Heart right ventricle (tissue), 16 donors: Measurements from ENCODE around the gene CASTOR2. TPM values are rescaled to one million over a fixed set of nuclear protein-coding genes. Genes with fewer than 3 reads are reported as not detected.

Source experiments
- ATAC-seq, 8 donors: fragments of 200-7000 bp; cut with Tn5 transposase; one replicate each; pipeline ENCODE4 v1.9.1; 2020; ENCODE audit warnings: mild to moderate bottlenecking in 8 of 8, moderate library complexity in 8 of 8, moderate number of reproducible peaks in 1 of 8
- DNase-seq, 2 donors: peaks; one replicate each; pipeline ENCODE4 v3.0.0-alpha.2; 2020
- H3K27ac ChIP-seq, 10 donors: fragments of 200-600 bp; sonication (generic) in 2 of 10; one replicate each; pipeline versions ENCODE4 v1.5.0 to v1.8.0; 2020 to 2022; ENCODE audit warnings: mild to moderate bottlenecking in 3 of 10
- H3K27me3 ChIP-seq, 7 donors: fragments of 200-600 bp; one replicate each; pipeline ENCODE4 v1.8.0; 2021 to 2022; ENCODE audit warnings: mild to moderate bottlenecking in 2 of 7
- H3K36me3 ChIP-seq, 9 donors: fragments of 200-600 bp; sonication (generic) in 1 of 9; one replicate each; pipeline versions ENCODE4 v1.5.0 to v1.8.0; 2020 to 2022; ENCODE audit warnings: mild to moderate bottlenecking in 2 of 9
- H3K4me1 ChIP-seq, 9 donors: fragments of 200-600 bp; sonication (generic) in 1 of 9; one replicate each; pipeline versions ENCODE4 v1.5.0 to v1.8.0; 2020 to 2022; ENCODE audit warnings: mild to moderate bottlenecking in 4 of 9
- H3K4me3 ChIP-seq, 10 donors: fragments of 200-600 bp; sonication (generic) in 2 of 10; one replicate each; pipeline versions ENCODE4 v1.5.0 to v1.8.0; 2020 to 2022; ENCODE audit warnings: mild to moderate bottlenecking in 7 of 10, moderate library complexity in 2 of 10
- H3K9me3 ChIP-seq, 11 donors: fragments of 200-600 bp in 10 of 11; sonication (generic) in 2 of 11; one replicate each; pipeline versions ENCODE4 v1.5.0 to v1.8.0; 2013 to 2022; ENCODE audit warnings: mild to moderate bottlenecking in 2 of 11, control low read depth in 1 of 11, moderate library complexity in 1 of 11
- WGBS, 2 donors: extraction: QIAGEN DNeasy Blood & Tissue Kit; methylation state at CpG; one replicate each; pipeline ENCODE4 v1.1.7; 2013; ENCODE audit warnings: inconsistent platforms in 1 of 2; 5-methylcytosine and 5-hydroxymethylcytosine counted together
- intact Hi-C, 10 donors: fragments of 100-400 bp; cut with DNase I; formaldehyde crosslinking; loops; one replicate each; pipeline versions ENCODE4 v1.11.1 to v1.14.2; 2022
- polyA plus RNA-seq, 2 donors: library from polyadenylated mRNA; stranded (reverse); fragments of 200-250 nt; gene quantifications; one replicate each; pipeline ENCODE4 v1.2.3, GENCODE V29; 2013
- total RNA-seq, 10 donors: library from RNA; stranded (reverse); fragmentation: NEBNext Ultra II Directional in 3 of 10; extraction: Animal tissue kit (Norgen Biotek cat#: 25700) in 3 of 10; gene quantifications; one replicate each; pipeline versions ENCODE4 v1.2.1 to v1.2.4, GENCODE V29; 2021 to 2023
- TF ChIP-seq, protein P1 (sequence below), 9 donors: fragments of 200-600 bp; sonication (generic) in 2 of 9; IDR thresholded peaks; one replicate each; pipeline versions ENCODE4 v1.5.0 to v1.8.0; 2021 to 2022; ENCODE audit warnings: antibody characterized with exemption in 9 of 9, mild to moderate bottlenecking in 5 of 9, moderate library complexity in 1 of 9
- donor health status: Arrhythmogenic right ventricular cardiomyopathy.
- donor health status: ischemic (EF 13 %, LVEDD 7.1; RV severe dilation, severe dysfunction).
- donor health status: healthy with polysubstance abuse.
- donor health status: DM: no; HTN: yes; CAD: no.
- donor health status: DM: no; HTN: no; CAD: no.
- donor health status: ischemic (EF 25% LVEDD 6.9; RV normal size, moderate dysfunction).
- donor health status: ischemic (EF 25% LVEDD 5.7; RV mildly dilated, moderate dysfunction).
- donor health status: healthy.
- donor health status: DM: yes; HTN: yes; CAD: no.
- donor health status: Ischemic cardiomyopathy.
- donor health status: ischemic (EF 35%, LVEDD 5.7; RV mildly dilated, moderate dysfunction).
- donor health status: nonischemic (EF 11% LVEDD 7.7; RV severe dilation, severe dysfunction).
- donor health status: DM: yes; HTN: yes; CAD: no.
- donor health status: PGD.
- donor health status: ischemic (EF 29% LVEDD 5.4; RV normal size, mild dysfunction).
- donor health status: nonischemic (EF 23%, LVEDD 6.1; RV moderate dilation, normal function).

CASTOR2 gene
- total and polyA plus RNA-seq, 12 donors, result 1.1 to 51.1 (median 22.9) TPM

GRCh38 chr7:75017832-75018231 lies 53.3 kb downstream of the CASTOR2 start:
- WGBS, 2 donors, result 92 to 96% methylated on average over 18 of the region's 18 CpGs
- ATAC-seq (no peak), DNase-seq (no peak)
- TF ChIP-seq, protein P1, sequence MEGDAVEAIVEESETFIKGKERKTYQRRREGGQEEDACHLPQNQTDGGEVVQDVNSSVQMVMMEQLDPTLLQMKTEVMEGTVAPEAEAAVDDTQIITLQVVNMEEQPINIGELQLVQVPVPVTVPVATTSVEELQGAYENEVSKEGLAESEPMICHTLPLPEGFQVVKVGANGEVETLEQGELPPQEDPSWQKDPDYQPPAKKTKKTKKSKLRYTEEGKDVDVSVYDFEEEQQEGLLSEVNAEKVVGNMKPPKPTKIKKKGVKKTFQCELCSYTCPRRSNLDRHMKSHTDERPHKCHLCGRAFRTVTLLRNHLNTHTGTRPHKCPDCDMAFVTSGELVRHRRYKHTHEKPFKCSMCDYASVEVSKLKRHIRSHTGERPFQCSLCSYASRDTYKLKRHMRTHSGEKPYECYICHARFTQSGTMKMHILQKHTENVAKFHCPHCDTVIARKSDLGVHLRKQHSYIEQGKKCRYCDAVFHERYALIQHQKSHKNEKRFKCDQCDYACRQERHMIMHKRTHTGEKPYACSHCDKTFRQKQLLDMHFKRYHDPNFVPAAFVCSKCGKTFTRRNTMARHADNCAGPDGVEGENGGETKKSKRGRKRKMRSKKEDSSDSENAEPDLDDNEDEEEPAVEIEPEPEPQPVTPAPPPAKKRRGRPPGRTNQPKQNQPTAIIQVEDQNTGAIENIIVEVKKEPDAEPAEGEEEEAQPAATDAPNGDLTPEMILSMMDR (IDR thresholded peaks at IDR 0.05), result no peak
- H3K27me3 ChIP-seq, result no peaks in the 10 kb centered on the region
- peaks cover 0 to 9% (median 0%) of the 10 kb centered on the region in 9 donors for H3K4me1 ChIP-seq
- H3K36me3 ChIP-seq, result peaks cover 0 to 55% (median 5%) of the 10 kb centered on the region in 9 donors
- H3K27ac ChIP-seq, result no peak overlapping the region
- no peak overlapping the region for H3K4me3 ChIP-seq
- no peaks in the 10 kb centered on the region for H3K9me3 ChIP-seq
- intact Hi-C loops, result no loop called here

DNA sequence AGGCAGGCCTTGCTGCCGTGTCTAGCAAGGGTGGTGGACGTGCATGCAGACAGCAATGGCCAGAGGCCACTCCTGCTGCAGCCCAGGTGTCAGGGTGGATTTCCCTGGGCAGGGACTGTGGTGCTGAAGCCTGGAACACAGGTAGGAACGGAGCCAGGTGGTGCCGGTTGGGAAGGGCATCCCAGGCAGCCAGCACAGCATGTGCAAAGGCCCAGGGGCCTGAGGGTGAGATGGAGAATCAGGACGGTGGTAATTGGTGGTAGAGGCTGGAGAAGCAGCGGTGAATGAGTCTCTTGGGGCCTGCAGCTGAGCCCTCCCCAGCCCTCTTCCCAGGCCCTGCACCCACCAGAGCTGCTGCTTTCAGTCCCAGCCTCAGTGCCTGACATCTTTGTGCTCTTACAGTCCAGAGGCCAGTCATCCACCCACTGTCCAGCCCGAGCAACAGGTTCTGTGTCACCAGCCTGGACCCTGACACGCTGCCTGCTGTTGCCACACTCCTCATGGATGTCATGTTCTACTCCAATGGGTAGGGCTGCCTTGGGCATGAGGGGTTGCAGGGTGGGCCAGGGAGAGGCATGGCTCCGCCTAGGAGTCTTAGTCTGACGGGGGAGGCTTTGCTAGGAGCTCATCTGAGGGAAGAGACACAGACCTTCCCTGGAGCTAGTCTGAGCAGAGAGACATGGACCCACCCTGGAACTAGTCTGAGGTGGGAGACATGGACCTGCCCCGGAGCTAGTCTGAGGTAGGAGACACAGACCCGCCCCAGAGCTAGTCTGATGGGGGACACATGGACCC lies 54.3 kb downstream of the CASTOR2 start:
- peaks cover 0 to 9% (median 0%) of the 10 kb centered on the region in 9 donors for H3K4me1 ChIP-seq
- H3K4me3 ChIP-seq, result no peak overlapping the region
- no peak for ATAC-seq
- H3K36me3 ChIP-seq, result peaks cover 0 to 61% (median 5%) of the 10 kb centered on the region in 9 donors
- H3K9me3 ChIP-seq, result no peaks in the 10 kb centered on the region
- TF ChIP-seq, protein P1 (IDR thresholded peaks at IDR 0.05), result no peak
- WGBS, 2 donors, result 94 to 97% methylated on average over 12 of the region's 12 CpGs
- no peaks in the 10 kb centered on the region for H3K27me3 ChIP-seq
- no peak for DNase-seq
- no peak overlapping the region for H3K27ac ChIP-seq
- intact Hi-C loops, result no loop called here

DNA sequence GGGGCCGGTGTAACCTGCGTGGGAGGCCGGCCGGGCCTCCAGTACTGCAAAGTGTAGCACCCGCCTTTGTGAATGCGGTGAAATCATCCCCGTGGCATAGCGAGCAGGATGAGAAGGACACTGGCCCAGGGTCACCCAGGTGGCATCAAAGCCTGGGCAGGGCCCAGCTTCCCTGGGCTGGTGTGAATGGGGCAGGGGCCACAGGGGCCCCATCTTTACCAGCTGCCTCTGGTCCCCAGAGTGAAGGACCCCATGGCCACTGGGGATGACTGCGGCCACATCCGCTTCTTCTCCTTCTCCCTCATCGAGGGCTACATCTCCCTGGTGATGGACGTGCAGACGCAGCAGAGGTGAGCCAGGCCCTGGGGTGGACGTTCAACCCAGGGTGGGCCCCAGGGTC lies 55.3 kb downstream of the CASTOR2 start:
- 98 to 100% methylated on average over 14 of the region's 14 CpGs for WGBS, 2 donors
- Histone ChIP-seq H3K27ac (no peak overlapping the region), H3K27me3 (no peaks in the 10 kb centered on the region), H3K4me1 (peaks cover 0 to 1% (median 0%) of the 10 kb centered on the region in 9 donors), H3K36me3 (peaks cover 0 to 72% (median 5%) of the 10 kb centered on the region in 9 donors), H3K4me3 (no peak overlapping the region), H3K9me3 (no peaks in the 10 kb centered on the region)
- no peak for DNase-seq
- intact Hi-C loops, result no loop called here
- peak in 1 of 8 donors; percentile 16 for ATAC-seq
- TF ChIP-seq, protein P1 (IDR thresholded peaks at IDR 0.05), result no peak

DNA sequence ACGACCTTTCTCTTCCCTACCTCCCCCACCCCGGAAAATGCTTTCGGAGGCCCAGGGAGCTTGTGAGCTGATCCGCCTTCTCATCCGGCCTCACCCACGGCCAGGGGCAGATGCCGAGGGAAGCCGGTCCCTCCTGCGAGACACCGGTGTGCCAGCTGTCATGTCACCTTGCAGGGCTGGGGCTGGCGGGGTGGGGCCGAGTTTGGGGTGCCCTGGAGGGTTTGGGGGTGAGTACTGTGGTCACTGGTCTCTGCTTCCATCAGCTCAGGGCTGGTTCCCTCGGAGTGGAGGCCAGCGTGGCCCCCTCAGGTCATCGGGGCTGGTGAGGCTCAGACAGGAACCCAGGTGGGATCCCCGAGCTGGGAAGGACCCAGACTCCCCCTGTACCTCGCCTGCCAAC lies 60.4 kb downstream of the CASTOR2 start:
- 87 to 92% methylated on average over 16 to 17 of the region's 17 CpGs for WGBS, 2 donors
- intact Hi-C loops, result no loop called here
- peaks cover 0 to 67% (median 5%) of the 10 kb centered on the region in 9 donors for H3K36me3 ChIP-seq
- no peak overlapping the region for H3K27ac ChIP-seq
- TF ChIP-seq, protein P1 (IDR thresholded peaks at IDR 0.05), result no peak
- ATAC-seq, result peak in 2 of 8 donors; percentile 18 to 36
- H3K4me3 ChIP-seq, result no peak overlapping the region
- no peaks in the 10 kb centered on the region for H3K27me3 ChIP-seq
- no peak for DNase-seq
- no peaks in the 10 kb centered on the region for H3K4me1 ChIP-seq
- no peaks in the 10 kb centered on the region for H3K9me3 ChIP-seq
